GM12878 (cell line): ENCODE results near the gene CMTM5.

ENCODE experiments used
- CHD2 ChIP-seq: IDR thresholded peaks from 2 replicates; pipeline ENCODE4 v1.6.1; 2011; ENCODE audit warnings: low read depth, low read length, improper control_type of control experiment, borderline replicate concordance
- SMC3 ChIP-seq: IDR thresholded peaks from 2 replicates; pipeline ENCODE4 v1.6.1; 2011; ENCODE audit warnings: low read length, improper control_type of control experiment, borderline replicate concordance
- TF ChIP-seq, protein P1 (sequence below), 3 experiments: IDR thresholded peaks in 2 of 3; conservative IDR thresholded peaks in 1 of 3; 2 replicates each; pipeline ENCODE4 v1.5.1; 2011; ENCODE audit warnings: low read depth in 3 of 3, low read length in 3 of 3, mild to moderate bottlenecking in 3 of 3, control low read depth in 2 of 3, moderate library complexity in 2 of 3, inconsistent platforms in 1 of 3, mixed read lengths in 1 of 3; ENCODE audit not compliant: control insufficient read depth in 2 of 3, insufficient read depth in 1 of 3; ENCODE audit errors: extremely low read depth in 1 of 3
- TF ChIP-seq, protein P2 (sequence below): IDR thresholded peaks from 2 replicates; pipeline ENCODE4 v1.6.1; 2011; ENCODE audit warnings: low read depth, low read length, improper control_type of control experiment, borderline replicate concordance

DNA sequence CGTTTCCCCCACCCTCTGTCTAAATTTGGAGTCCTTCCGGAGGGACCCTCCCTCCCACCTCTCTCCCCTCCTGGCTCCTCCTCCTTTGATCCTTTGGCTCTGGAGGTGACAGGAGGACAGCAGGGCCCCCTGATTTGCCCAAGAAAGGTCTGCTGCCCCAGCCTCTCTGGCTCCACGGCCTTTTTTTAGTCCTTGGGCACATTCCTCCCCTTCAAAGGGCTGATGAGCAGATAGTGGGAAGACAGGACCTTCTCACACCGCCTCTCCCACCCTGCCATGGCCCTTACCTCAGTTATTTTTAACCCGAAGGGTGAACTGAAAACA lies 31.4 kb downstream of the CMTM5 start:
- TF ChIP-seq CHD2 (no peak), SMC3 (no peak)
- TF ChIP-seq, protein P1, sequence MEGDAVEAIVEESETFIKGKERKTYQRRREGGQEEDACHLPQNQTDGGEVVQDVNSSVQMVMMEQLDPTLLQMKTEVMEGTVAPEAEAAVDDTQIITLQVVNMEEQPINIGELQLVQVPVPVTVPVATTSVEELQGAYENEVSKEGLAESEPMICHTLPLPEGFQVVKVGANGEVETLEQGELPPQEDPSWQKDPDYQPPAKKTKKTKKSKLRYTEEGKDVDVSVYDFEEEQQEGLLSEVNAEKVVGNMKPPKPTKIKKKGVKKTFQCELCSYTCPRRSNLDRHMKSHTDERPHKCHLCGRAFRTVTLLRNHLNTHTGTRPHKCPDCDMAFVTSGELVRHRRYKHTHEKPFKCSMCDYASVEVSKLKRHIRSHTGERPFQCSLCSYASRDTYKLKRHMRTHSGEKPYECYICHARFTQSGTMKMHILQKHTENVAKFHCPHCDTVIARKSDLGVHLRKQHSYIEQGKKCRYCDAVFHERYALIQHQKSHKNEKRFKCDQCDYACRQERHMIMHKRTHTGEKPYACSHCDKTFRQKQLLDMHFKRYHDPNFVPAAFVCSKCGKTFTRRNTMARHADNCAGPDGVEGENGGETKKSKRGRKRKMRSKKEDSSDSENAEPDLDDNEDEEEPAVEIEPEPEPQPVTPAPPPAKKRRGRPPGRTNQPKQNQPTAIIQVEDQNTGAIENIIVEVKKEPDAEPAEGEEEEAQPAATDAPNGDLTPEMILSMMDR (IDR thresholded peaks at IDR 0.05 in 2 of 3, conservative IDR thresholded peaks at IDR 0.05 in 1 of 3; ENCODE audit: control insufficient read depth in 2 of 3, extremely low read depth in 1 of 3, insufficient read depth in 1 of 3, low read depth in 3 of 3, low read length in 3 of 3): no peak
- TF ChIP-seq, protein P2, sequence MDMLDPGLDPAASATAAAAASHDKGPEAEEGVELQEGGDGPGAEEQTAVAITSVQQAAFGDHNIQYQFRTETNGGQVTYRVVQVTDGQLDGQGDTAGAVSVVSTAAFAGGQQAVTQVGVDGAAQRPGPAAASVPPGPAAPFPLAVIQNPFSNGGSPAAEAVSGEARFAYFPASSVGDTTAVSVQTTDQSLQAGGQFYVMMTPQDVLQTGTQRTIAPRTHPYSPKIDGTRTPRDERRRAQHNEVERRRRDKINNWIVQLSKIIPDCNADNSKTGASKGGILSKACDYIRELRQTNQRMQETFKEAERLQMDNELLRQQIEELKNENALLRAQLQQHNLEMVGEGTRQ: no peak
